Fibroblast of skin of right biceps (primary cell): Measurements from ENCODE around the gene VWF.
"Not testable (repeated sequence)": the region's sequence is repeated elsewhere in the genome, so short reads cannot be mapped to it uniquely, and the experiment has no call there.

Experiments used
- DNase-seq: peaks from one replicate; pipeline ENCODE4 v3.0.0-alpha.2; 2013

Gene VWF

GRCh38 chr12:6124411-6125309 lies at the start of gene VWF:
VWF (minus strand) TSS chr12:6124670; CDS start chr12:6123196, 1,474 bp downstream.
- DNase-seq: no peak

- no peak for DNase-seq
These were observed 48.4 kb upstream of the VWF start for GRCh38 chr12:6172862-6173261.

- DNase-seq: no peak
These were observed 47.6 kb upstream of the VWF start for GRCh38 chr12:6172086-6172485.

- DNase-seq: no peak
These were observed 47.0 kb upstream of the VWF start for GRCh38 chr12:6171409-6172015.

- peak; percentile 96 for DNase-seq
These were observed 43.1 kb upstream of the VWF start for GRCh38 chr12:6167327-6168280.

GRCh38 chr12:6166808-6167207 lies 42.3 kb upstream of the VWF start:
- DNase-seq: no peak

GRCh38 chr12:6165395-6165794 lies 40.9 kb upstream of the VWF start:
- DNase-seq: peak; percentile 83

GRCh38 chr12:6163416-6164060 lies 39.1 kb upstream of the VWF start:
- no peak for DNase-seq

GRCh38 chr12:6161124-6161882 lies 36.8 kb upstream of the VWF start:
- DNase-seq: peak; percentile 69

- not testable (repeated sequence) for DNase-seq
These were observed 35.7 kb upstream of the VWF start for GRCh38 chr12:6160049-6160649.

- DNase-seq: not testable (repeated sequence)
These were observed 34.9 kb upstream of the VWF start for GRCh38 chr12:6159166-6160011.

- no peak for DNase-seq
These were observed 34.3 kb upstream of the VWF start for GRCh38 chr12:6158749-6159148.

- no peak for DNase-seq
These were observed 33.8 kb upstream of the VWF start for GRCh38 chr12:6158255-6158654.

- no peak for DNase-seq
These were observed 33.0 kb upstream of the VWF start for GRCh38 chr12:6157482-6157881.

GRCh38 chr12:6154730-6155459 lies 30.4 kb upstream of the VWF start:
- DNase-seq: no peak

- DNase-seq: not testable (repeated sequence)
These were observed 24.3 kb upstream of the VWF start for GRCh38 chr12:6148722-6149121.

- DNase-seq: no peak
These were observed 23.6 kb upstream of the VWF start for GRCh38 chr12:6148061-6148460.

- DNase-seq: no peak
These were observed 22.5 kb upstream of the VWF start for GRCh38 chr12:6146951-6147350.

GRCh38 chr12:6146509-6146908 lies 22.0 kb upstream of the VWF start:
- no peak for DNase-seq

GRCh38 chr12:6145564-6145963 lies 21.1 kb upstream of the VWF start:
- no peak for DNase-seq
